ENCODE results near the gene MOV10L1.

The MOV10L1 gene

DNA sequence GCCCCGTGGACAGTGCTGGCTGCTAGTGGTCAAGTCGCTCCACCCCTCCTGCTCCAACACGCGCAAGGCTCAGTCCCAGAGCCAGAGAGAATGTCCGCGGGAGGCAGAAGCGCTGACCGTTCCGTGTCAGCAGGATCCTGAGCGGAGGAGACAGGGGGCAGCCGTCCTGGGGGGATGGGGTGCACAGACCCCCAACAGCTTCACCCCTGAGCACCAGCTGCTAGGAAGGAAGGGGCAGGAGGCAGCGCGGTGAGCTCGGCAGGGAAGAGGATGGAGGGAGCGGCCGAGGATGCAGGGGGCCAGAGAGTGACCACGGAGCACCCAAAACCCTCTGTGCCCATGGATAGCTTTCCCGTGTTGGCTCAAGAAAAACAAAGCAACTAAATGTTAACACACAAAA is 25.4 kb upstream of the MOV10L1 start:
- Mint-ChIP-seq H3K9me3 (no peaks in the 10 kb centered on the region), H3K27me3 (peaks cover 23% of the 10 kb centered on the region), H3K4me1 (no peaks in the 10 kb centered on the region), H3K27ac (no peak overlapping the region), H3K36me3 (no peaks in the 10 kb centered on the region), H3K4me3 (no peak overlapping the region)
- DNase-seq, result no peak
- CTCF ChIA-PET, result interaction anchor here (1.5 kb wide), 1 partner anchor 84 kb away, joined by 4 read pairs; no protein-coding TSS in a partner anchor

DNA sequence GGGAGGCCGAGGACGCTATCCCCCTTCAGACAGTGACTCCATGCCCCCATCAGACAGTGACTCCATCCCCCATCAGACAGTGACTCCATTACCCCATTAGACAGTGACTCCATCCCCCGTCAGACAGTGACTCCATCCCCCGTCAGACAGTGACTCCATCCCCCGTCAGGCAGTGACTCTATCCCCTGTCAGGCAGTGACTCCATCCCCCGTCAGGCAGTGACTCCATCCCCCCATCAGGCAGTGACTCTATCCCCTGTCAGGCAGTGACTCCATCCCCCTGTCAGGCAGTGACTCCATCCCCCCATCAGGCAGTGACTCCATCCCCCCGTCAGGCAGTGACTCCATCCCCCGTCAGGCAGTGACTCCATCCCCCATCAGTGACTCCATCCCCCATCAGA is 22.6 kb upstream of the MOV10L1 start:
- CTCF ChIA-PET, result interaction anchor here (0.6 kb wide), 1 partner anchor 57 kb away, joined by 4 read pairs; no protein-coding TSS in a partner anchor
- no peak overlapping the region for H3K27ac Mint-ChIP-seq
- H3K9me3 Mint-ChIP-seq, result no peaks in the 10 kb centered on the region
- no peaks in the 10 kb centered on the region for H3K4me1 Mint-ChIP-seq
- H3K36me3 Mint-ChIP-seq, result no peaks in the 10 kb centered on the region
- H3K27me3 Mint-ChIP-seq, result peaks cover 4% of the 10 kb centered on the region
- DNase-seq, result no peak
- no peak overlapping the region for H3K4me3 Mint-ChIP-seq

DNA sequence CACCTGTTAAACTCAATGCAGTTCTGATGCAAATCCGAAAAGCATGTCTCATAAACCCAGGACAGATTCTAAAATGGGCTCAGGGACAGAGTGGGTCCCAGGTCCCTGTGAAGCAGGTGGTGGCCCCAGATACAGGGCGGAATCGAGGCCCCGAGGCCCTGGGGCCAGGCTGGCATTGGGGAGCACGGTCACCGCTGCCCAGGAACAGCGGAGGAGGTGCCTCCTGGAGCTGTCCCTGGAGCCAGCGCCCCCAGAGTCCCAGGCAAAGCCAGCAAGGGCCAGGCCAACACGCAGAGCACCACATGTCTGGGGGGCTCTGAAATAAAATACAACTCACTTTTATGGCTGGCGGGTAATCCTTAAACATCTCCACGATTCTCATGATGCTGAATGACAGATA is 21.7 kb upstream of the MOV10L1 start:
- Mint-ChIP-seq H3K27me3 (peaks cover 4% of the 10 kb centered on the region), H3K4me1 (no peaks in the 10 kb centered on the region), H3K4me3 (no peak overlapping the region), H3K27ac (no peak overlapping the region), H3K36me3 (no peaks in the 10 kb centered on the region), H3K9me3 (no peaks in the 10 kb centered on the region)
- CTCF ChIA-PET, result no interaction called here
- no peak for DNase-seq

DNA sequence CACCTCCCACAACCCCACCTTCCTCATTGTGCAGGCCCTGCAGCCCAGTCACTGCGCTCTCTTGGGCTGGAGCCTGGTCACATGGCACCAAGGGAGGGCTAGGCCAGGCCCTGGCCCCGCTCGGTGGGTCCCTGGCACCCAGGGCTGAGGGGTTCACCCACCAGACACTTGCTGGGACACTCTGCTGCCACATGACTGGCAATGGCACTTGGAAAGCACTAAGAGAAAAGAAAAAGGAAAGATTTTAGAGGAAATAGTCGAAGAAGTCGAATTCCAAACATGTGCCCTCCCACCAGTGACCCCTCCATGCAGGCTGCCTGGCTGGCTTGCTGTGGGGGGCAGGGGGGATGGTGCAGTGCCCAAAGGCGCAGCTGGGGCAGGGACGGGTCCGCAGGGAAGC is 19.4 kb upstream of the MOV10L1 start:
- Mint-ChIP-seq H3K27me3 (peaks cover 9% of the 10 kb centered on the region), H3K27ac (no peak overlapping the region), H3K36me3 (no peaks in the 10 kb centered on the region), H3K4me3 (no peak overlapping the region), H3K9me3 (no peaks in the 10 kb centered on the region), H3K4me1 (no peaks in the 10 kb centered on the region)
- CTCF ChIA-PET, result no interaction called here
- DNase-seq, result no peak

DNA sequence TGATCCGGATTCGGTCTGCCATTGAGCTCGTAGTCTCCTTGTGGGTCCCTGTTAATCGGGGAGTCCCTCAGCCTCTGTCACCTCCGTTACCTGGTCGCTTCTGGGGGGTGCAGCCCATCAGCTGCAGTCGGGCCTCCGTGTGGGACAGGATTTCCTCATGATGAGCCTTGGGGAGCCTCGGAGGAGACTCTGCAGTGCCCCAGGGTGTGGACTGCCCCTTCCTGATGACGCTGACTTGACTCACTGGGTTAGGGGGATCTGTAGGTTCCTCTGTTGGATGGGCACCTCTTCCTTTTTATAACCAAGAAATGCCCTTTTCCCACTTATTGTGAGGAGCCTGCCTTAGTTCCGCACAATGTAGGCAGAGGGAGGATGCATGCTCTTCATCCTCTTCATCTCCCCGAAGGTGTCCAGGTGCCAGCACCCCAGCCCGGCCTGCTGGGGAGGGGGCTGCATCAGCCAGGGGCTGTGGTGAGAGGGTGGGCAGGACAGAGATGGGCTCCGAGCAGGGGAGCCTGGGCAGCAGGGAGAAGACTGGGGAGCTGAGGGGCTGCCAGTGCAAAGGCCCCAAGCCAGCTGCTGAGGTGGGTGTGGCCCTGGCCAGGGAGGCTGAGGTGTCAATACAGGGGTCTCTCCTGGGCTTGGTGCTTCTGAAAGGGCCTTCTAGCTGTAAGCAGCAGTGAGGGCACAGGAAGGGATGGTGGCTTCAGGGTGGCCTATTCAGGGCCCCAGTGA is 18.2 kb upstream of the MOV10L1 start:
- no peak for DNase-seq
- H3K27me3 Mint-ChIP-seq, result peaks cover 9% of the 10 kb centered on the region
- H3K4me3 Mint-ChIP-seq, result no peak overlapping the region
- CTCF ChIA-PET, result no interaction called here
- H3K9me3 Mint-ChIP-seq, result no peaks in the 10 kb centered on the region
- H3K27ac Mint-ChIP-seq, result no peak overlapping the region
- H3K36me3 Mint-ChIP-seq, result no peaks in the 10 kb centered on the region
- no peaks in the 10 kb centered on the region for H3K4me1 Mint-ChIP-seq

DNA sequence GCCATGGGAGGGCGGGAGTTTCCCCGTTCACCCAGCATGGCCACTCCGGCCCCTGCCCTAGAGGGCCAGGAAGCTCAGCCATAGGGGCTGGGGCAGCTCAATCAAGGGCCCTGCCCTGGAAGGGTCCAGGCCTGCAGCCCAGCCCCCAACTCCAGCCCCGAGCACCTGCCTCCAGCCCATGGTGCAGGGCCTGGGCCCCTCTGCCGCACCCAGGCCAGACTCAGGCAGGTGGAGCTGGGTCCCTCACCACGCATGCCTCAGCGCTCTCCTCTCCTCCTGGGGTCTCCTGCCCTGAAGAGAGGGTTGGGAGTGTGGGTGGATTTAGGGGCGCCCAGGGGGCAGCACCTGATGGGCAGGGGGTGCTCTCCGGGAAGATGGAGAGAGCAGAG is 17.6 kb upstream of the MOV10L1 start:
- Mint-ChIP-seq H3K27ac (no peak overlapping the region), H3K36me3 (no peaks in the 10 kb centered on the region), H3K4me3 (no peak overlapping the region), H3K27me3 (peaks cover 9% of the 10 kb centered on the region), H3K9me3 (no peaks in the 10 kb centered on the region), H3K4me1 (no peaks in the 10 kb centered on the region)
- CTCF ChIA-PET, result no interaction called here
- no peak for DNase-seq

DNA sequence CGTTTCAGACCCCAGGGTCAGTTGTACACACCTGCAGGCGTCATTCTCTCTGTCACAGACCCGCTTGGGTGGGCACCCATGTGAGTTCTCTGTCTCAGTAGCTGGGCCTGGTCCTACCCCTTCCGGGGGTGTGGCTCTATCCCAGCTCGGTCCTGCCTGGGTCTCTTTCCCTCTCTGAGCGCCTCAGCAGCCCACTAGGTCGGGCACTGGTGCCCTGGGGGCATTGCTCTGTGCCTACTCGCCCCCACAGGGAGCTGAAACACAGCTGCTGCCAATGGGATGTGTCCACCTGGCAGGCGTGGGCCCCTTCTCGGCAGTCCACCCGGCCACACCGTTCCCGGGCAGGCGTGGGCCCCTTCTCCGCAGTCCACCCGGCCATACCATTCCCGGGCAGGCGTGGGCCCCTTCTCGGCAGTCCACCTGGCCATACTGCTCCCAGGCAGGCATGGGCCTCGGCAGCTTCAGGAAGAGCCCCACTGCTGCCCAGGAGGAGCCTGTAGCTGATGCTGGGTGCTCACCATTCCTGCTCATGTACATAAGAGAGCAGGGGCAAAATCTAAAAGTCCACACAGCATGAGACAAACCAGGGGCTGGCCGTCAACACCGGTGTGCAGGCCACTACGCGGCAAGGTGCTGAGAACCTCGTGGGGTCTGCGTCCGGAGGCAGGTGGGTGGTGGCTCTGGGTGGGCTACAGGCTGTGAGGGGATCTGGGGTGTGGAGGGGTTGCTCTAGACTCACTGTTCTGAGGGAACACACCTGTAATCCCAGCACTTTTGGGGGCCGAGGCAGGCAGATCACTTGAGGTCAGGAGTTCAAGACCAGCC is 16.9 kb upstream of the MOV10L1 start:
- Mint-ChIP-seq H3K27ac (no peak overlapping the region), H3K36me3 (no peaks in the 10 kb centered on the region), H3K27me3 (peaks cover 5% of the 10 kb centered on the region), H3K9me3 (no peaks in the 10 kb centered on the region), H3K4me3 (no peak overlapping the region), H3K4me1 (no peaks in the 10 kb centered on the region)
- no peak for DNase-seq
- CTCF ChIA-PET, result no interaction called here

DNA sequence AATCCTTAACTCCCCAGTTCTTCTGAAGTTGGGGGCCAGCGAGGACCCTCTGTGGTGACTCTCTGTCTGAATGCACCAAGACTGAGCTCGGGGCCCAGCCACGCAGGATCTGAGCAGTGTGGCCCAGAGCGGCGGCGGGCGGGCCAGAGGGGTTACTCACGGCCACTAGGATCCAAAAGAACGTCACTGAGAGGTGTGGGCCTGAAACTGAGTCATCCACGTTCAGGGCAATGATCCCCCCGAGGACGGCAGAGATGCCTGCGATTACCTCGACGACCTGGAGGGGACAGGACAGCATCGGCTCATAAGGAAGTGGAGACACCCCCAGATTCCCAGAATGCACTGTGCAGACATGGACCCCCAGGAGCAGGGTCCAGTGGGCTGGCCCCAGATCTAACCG is 15.8 kb upstream of the MOV10L1 start:
- Mint-ChIP-seq H3K4me3 (no peak overlapping the region), H3K27ac (no peak overlapping the region), H3K36me3 (no peaks in the 10 kb centered on the region), H3K4me1 (no peaks in the 10 kb centered on the region), H3K27me3 (peaks cover 5% of the 10 kb centered on the region), H3K9me3 (no peaks in the 10 kb centered on the region)
- CTCF ChIA-PET, result interaction anchor here (1.0 kb wide), 1 partner anchor 44 kb away, joined by 3 read pairs; no protein-coding TSS in a partner anchor
- DNase-seq, result no peak

DNA sequence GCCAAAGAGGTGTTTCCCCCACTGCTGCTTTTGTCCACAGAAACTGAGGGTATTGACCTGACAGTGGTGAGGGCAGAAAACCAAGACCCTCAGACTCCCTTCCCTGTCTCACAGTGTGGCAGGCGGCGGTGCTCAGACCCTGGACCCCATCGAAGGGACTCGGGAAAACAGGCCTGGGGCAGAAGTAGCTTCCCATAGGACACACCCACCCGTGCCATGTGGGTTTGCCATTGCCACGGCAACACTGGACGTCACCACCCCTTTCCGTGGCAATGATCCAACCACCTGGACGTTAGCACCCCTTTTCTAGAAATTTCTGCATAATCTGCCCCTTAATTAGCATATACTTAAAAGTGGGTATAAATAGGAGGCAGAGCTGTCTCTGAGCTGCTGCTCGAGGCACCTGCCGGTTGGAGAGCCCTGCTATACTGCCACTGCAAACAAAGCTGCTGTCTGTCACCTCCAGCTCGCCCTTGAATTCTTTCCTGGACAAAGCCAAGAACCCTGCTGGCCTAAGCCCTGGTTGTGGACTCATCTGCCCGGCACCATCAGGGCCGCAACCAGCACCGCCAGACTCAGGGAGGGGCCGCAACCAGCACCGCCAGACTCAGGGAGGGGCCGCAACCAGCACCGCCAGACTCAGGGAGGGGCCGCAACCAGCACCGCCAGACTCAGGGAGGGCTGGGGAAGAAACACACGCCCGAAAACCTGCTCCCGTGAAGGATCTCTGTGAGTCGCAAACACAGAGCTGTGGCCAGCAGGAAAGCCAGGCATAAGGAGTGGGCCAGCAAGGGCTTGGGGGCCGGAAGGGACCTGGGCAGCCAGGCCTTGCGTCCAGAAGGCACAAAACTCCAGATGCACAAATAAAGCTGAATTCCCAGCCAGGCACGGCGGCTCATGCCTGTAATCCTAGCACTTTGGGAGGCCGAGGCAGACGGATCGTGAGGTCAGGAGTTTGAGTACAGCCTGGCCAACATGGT is 15.0 kb upstream of the MOV10L1 start:
- H3K27me3 Mint-ChIP-seq, result peaks cover 5% of the 10 kb centered on the region
- CTCF ChIA-PET, result interaction anchor here (1.0 kb wide), 1 partner anchor 45 kb away, joined by 3 read pairs; no protein-coding TSS in a partner anchor
- no peak overlapping the region for H3K27ac Mint-ChIP-seq
- no peaks in the 10 kb centered on the region for H3K9me3 Mint-ChIP-seq
- no peaks in the 10 kb centered on the region for H3K36me3 Mint-ChIP-seq
- H3K4me1 Mint-ChIP-seq, result no peaks in the 10 kb centered on the region
- H3K4me3 Mint-ChIP-seq, result no peak overlapping the region
- DNase-seq, result no peak

DNA sequence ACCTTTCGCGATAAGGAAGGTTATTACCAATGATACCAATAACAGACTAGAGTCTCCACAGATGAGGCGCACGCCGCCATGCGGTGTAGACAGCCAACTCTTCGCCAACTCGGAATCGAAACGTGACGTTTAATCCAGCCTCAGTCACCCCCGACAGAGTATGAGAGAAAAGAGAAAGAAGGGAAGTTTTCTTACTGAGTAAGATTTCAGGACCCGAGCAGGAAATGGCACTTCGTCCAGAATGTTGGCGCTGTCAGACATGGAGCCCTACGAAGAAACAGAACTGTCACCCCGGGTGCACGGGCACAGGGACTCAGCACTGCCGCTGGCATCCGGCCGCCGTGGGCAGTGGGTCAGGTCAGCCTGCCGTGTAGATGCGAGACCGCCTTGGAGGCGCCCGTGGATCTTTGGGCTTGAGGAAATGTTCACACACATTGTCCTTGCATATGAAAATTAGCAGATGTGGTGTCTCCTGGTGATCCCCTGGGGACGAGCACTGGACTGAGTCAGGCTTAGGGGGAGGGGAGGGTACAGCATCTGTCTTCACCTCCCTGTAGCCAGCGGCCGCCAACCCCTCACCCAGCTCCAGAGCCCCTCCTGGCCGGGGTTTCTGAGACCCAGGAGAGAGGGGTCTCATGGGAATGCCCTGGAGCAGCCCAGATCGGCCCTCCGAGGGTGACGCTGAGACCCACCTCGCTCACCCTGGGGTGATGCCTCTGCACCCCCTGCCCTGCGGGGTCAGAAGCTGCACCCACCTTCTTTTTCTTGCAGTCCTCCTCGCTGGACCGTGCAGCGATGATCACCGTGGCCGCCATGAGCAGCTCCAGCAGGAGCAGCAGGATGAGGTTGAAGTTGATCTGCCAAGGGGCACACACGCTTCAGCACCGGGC is 12.9 kb upstream of the MOV10L1 start:
- Mint-ChIP-seq H3K36me3 (no peaks in the 10 kb centered on the region), H3K4me3 (no peak overlapping the region), H3K27ac (no peak overlapping the region), H3K27me3 (peaks cover 10% of the 10 kb centered on the region), H3K4me1 (no peaks in the 10 kb centered on the region), H3K9me3 (no peaks in the 10 kb centered on the region)
- CTCF ChIA-PET, result no interaction called here
- DNase-seq, result no peak

DNA sequence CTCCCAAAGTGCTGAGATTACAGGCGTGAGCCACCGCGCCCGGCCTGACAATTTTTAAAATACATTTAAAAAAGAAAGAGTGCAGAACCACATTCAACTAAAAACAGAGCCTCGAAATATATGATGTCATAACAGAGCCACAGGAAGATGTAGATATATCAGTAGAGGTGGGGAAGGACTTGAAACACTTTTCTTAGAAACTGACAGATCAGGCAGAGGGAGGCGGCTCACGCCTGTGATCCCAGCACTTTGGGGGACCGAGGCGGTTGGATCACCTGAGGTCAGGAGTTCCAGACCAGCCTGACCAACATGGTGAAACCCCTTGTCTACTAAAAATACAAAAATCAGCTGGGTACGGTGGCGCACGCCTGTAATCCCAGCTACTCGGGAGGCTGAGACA is 11.6 kb upstream of the MOV10L1 start:
- H3K27me3 Mint-ChIP-seq, result peaks cover 19% of the 10 kb centered on the region
- no peaks in the 10 kb centered on the region for H3K9me3 Mint-ChIP-seq
- H3K27ac Mint-ChIP-seq, result no peak overlapping the region
- DNase-seq, result no peak
- CTCF ChIA-PET, result no interaction called here
- H3K4me3 Mint-ChIP-seq, result no peak overlapping the region
- H3K36me3 Mint-ChIP-seq, result no peaks in the 10 kb centered on the region
- no peaks in the 10 kb centered on the region for H3K4me1 Mint-ChIP-seq

DNA sequence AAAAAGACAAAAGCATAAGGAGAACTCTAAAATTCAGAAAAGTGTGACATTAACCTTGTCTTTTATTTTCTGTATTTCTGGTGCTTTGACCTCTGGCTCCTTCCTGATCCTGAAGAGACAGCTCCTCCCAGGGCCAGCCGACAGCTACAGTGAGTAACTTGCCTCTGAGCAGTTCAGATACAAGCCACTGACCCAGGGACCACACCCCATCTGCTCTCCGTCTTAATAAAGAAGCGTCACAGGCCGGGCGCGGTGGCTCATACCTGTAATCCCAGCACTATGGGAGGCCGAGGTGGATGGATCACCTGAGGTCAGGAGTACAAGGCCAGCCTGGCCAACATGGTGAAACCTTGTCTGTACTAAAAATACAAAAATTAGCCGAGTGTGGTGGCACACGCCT is 11.0 kb upstream of the MOV10L1 start:
- H3K27me3 Mint-ChIP-seq, result peaks cover 24% of the 10 kb centered on the region
- CTCF ChIA-PET, result no interaction called here
- no peak overlapping the region for H3K4me3 Mint-ChIP-seq
- H3K27ac Mint-ChIP-seq, result no peak overlapping the region
- H3K9me3 Mint-ChIP-seq, result no peaks in the 10 kb centered on the region
- H3K4me1 Mint-ChIP-seq, result no peaks in the 10 kb centered on the region
- no peak for DNase-seq
- H3K36me3 Mint-ChIP-seq, result no peaks in the 10 kb centered on the region

DNA sequence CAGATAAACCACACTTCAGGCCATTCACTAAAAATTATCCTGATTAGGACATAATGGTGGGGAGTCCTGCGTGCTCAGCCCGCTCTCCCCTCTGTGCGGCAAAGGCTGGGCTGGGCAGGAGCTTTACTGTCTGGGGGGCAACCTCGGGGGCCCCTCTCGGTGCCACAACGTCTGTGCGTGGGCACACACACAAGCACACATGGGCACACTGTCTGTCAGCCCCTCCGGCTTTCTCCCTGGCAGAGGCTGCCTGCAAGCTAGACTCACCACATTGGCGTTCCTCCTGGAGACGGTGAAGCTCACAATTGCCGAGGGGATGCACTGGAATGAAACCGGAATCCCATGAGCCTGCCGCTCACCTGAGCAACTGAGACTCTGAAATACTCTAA is 9.7 kb upstream of the MOV10L1 start:
- H3K4me1 Mint-ChIP-seq, result peaks cover 4% of the 10 kb centered on the region
- no peak for DNase-seq
- no peak overlapping the region for H3K4me3 Mint-ChIP-seq
- no peak overlapping the region for H3K27ac Mint-ChIP-seq
- H3K9me3 Mint-ChIP-seq, result no peaks in the 10 kb centered on the region
- H3K27me3 Mint-ChIP-seq, result peaks cover 28% of the 10 kb centered on the region
- CTCF ChIA-PET, result no interaction called here
- no peaks in the 10 kb centered on the region for H3K36me3 Mint-ChIP-seq

Measured in activated naive CD4-positive, alpha-beta T cell treated with anti-CD3 and anti-CD28 coated beads, Interleukin-2, amount 10 ng/mL, durations not matched to agents 7 days and 5 days (primary cell).